Ishikawa (cell line): Measurements from ENCODE around the gene SYNDIG1L.

Source experiments
- CEBPB ChIP-seq: IDR thresholded peaks from 2 replicates; pipeline ENCODE4 v1.6.1; 2012
- CREB1 ChIP-seq: IDR thresholded peaks from 2 replicates; pipeline ENCODE4 v1.6.1; 2012; ENCODE audit warnings: low read depth
- EGR1 ChIP-seq: IDR thresholded peaks from 2 replicates; pipeline ENCODE4 v1.6.1; 2012
- EP300 ChIP-seq: IDR thresholded peaks from 2 replicates; pipeline ENCODE4 v1.6.1; 2012; ENCODE audit warnings: borderline replicate concordance
- FOXM1 ChIP-seq: IDR thresholded peaks from 2 replicates; pipeline ENCODE4 v1.6.1; 2012; ENCODE audit warnings: low read depth, borderline replicate concordance
- NFIC ChIP-seq: IDR thresholded peaks from 2 replicates; pipeline ENCODE4 v1.6.1; 2012
- RAD21 ChIP-seq: IDR thresholded peaks from 2 replicates; pipeline ENCODE4 v1.6.1; 2012; ENCODE audit warnings: low read depth
- TAF1 ChIP-seq: IDR thresholded peaks from 2 replicates; pipeline ENCODE4 v1.6.1; 2012; ENCODE audit warnings: low read depth, mild to moderate bottlenecking
- TCF12 ChIP-seq: IDR thresholded peaks from 2 replicates; pipeline ENCODE4 v1.6.1; 2012; ENCODE audit warnings: low read depth
- TEAD4 ChIP-seq: IDR thresholded peaks from 2 replicates; pipeline ENCODE4 v1.6.1; 2012
- USF1 ChIP-seq: IDR thresholded peaks from 2 replicates; pipeline ENCODE4 v1.6.1; 2012
- YY1 ChIP-seq: IDR thresholded peaks from 2 replicates; pipeline ENCODE4 v1.6.1; 2012; ENCODE audit warnings: low read depth
- ZBTB7A ChIP-seq: IDR thresholded peaks from 2 replicates; pipeline ENCODE4 v1.6.1; 2012; ENCODE audit warnings: low read depth
- TF ChIP-seq, protein P1 (sequence below): IDR thresholded peaks from 2 replicates; pipeline ENCODE4 v1.6.1; 2012
- TF ChIP-seq, protein P2 (sequence below): IDR thresholded peaks from 2 replicates; pipeline ENCODE4 v1.6.1; 2012; ENCODE audit warnings: low read depth, mild to moderate bottlenecking

The SYNDIG1L gene

GRCh38 chr14:74444866-74445265, 18.9 kb upstream of the SYNDIG1L start:
- TF ChIP-seq, protein P1, sequence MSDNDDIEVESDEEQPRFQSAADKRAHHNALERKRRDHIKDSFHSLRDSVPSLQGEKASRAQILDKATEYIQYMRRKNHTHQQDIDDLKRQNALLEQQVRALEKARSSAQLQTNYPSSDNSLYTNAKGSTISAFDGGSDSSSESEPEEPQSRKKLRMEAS = no peak
- TF ChIP-seq CREB1 (no peak), ZBTB7A (no peak)

GRCh38 chr14:74442757-74443156, 16.7 kb upstream of the SYNDIG1L start:
- TF ChIP-seq TAF1 (no peak), CEBPB (no peak), FOXM1 (no peak), EP300 (no peak)

DNA sequence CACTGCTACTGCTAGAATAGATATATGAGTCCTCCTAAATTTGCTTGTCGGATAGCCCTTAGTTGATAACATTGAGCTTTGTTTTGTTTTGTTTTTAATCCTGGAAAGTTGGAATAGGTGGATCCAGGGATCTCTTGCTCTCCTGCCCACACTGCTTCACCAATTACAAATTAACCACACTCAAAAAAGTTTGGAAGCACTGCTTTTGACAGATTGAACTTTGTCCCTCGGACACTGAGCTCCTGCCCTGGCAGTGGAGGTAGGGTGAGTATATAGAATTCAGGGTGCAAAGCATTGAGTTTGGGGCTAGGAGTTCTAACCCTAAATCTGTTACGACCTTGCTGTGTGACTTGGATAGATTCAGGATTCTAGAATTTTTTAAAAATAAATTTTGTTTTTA, 15.1 kb upstream of the SYNDIG1L start:
- TF ChIP-seq RAD21 (no peak), TEAD4 (no peak), ZBTB7A (no peak), CEBPB (no peak), NFIC (no peak), FOXM1 (no peak), EGR1 (no peak), EP300 (no peak), CREB1 (no peak), TAF1 (no peak)
- TF ChIP-seq, protein P1 = no peak

DNA sequence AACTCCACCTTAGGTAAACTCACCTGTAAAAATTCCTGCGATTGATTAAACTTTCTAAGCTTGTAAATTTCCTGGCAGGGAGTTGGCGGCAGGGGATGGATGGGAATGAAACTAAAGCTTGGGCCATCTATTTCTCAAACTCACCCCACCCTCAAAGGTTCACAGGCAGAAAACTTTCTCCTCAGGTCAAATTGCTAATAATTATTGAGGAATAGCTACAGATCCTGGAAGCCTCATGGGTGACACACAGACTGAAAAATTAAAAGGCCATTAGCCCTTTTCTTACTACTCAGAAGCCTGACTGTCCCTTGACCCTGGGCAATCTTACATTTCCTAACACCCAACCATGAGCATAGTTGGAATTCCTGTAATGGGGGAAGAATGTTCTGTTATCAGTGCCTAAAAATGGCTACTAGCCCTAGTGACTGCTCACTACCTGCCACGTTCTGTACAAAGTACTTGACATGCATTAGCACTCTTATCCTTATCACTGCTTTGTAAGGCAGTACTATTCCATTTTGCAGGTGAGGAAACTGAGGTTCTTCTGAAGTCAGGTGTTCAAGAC, 12.4 kb upstream of the SYNDIG1L start:
- TF ChIP-seq USF1 = no peak
- no peak for TF ChIP-seq NFIC
- TF ChIP-seq, protein P1 = no peak
- no peak for TF ChIP-seq FOXM1
- TF ChIP-seq CREB1 = no peak
- TF ChIP-seq YY1 = no peak
- no peak for TF ChIP-seq CEBPB
- TF ChIP-seq, protein P2, sequence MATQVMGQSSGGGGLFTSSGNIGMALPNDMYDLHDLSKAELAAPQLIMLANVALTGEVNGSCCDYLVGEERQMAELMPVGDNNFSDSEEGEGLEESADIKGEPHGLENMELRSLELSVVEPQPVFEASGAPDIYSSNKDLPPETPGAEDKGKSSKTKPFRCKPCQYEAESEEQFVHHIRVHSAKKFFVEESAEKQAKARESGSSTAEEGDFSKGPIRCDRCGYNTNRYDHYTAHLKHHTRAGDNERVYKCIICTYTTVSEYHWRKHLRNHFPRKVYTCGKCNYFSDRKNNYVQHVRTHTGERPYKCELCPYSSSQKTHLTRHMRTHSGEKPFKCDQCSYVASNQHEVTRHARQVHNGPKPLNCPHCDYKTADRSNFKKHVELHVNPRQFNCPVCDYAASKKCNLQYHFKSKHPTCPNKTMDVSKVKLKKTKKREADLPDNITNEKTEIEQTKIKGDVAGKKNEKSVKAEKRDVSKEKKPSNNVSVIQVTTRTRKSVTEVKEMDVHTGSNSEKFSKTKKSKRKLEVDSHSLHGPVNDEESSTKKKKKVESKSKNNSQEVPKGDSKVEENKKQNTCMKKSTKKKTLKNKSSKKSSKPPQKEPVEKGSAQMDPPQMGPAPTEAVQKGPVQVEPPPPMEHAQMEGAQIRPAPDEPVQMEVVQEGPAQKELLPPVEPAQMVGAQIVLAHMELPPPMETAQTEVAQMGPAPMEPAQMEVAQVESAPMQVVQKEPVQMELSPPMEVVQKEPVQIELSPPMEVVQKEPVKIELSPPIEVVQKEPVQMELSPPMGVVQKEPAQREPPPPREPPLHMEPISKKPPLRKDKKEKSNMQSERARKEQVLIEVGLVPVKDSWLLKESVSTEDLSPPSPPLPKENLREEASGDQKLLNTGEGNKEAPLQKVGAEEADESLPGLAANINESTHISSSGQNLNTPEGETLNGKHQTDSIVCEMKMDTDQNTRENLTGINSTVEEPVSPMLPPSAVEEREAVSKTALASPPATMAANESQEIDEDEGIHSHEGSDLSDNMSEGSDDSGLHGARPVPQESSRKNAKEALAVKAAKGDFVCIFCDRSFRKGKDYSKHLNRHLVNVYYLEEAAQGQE = no peak
- no peak for TF ChIP-seq EP300
- TF ChIP-seq TAF1 = no peak
- TF ChIP-seq ZBTB7A = no peak
- TF ChIP-seq EGR1 = no peak
- TF ChIP-seq TCF12 = no peak
- TF ChIP-seq RAD21 = no peak
- no peak for TF ChIP-seq TEAD4

GRCh38 chr14:74437496-74438053, 11.6 kb upstream of the SYNDIG1L start:
- no peak for TF ChIP-seq RAD21
- TF ChIP-seq TCF12 = no peak
- TF ChIP-seq YY1 = 0 out of 2 replicates have a peak, but pooled peaks have one; percentile 26
- TF ChIP-seq NFIC = peak; percentile 60
- no peak for TF ChIP-seq FOXM1
- no peak for TF ChIP-seq EGR1
- no peak for TF ChIP-seq EP300
- TF ChIP-seq, protein P2 = peak; percentile 93
- TF ChIP-seq ZBTB7A = no peak
- TF ChIP-seq USF1 = no peak
- TF ChIP-seq, protein P1 = no peak

GRCh38 chr14:74434294-74434693, 8.3 kb upstream of the SYNDIG1L start:
- TF ChIP-seq EP300 (no peak), CREB1 (no peak), YY1 (no peak), ZBTB7A (no peak), FOXM1 (no peak), TCF12 (no peak)
- TF ChIP-seq, protein P2 = no peak
- TF ChIP-seq, protein P1 = no peak
